ENCODE measurements around the gene AK1.
A peak's percentile ranks its signal among the peaks of the same experiment; 100 is the strongest.
"Not testable (repeated sequence)": the region's sequence is repeated elsewhere in the genome, so short reads cannot be mapped to it uniquely, and the experiment has no call there.

AK1 gene

DNA sequence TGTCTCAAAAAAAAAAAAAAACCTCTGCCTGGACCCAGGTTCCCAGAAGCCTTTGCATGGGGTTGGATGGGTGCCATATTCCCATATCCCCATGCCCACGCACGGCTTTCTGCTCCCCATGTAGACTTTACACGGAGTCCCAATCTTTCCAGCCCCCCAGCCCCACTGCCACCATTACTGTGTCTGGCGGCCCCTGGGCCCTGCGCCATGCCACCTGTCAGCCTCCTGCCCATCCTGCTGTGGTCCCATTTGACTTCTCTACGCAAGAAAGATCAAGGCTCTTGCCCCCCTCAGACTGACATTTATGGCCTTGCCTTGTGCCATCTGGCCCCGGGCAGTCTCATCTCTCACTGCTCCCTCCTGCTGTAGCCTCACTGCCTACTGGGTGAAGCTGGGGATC is 6.5 kb upstream of the AK1 start:
- no peak for DNase-seq

DNA sequence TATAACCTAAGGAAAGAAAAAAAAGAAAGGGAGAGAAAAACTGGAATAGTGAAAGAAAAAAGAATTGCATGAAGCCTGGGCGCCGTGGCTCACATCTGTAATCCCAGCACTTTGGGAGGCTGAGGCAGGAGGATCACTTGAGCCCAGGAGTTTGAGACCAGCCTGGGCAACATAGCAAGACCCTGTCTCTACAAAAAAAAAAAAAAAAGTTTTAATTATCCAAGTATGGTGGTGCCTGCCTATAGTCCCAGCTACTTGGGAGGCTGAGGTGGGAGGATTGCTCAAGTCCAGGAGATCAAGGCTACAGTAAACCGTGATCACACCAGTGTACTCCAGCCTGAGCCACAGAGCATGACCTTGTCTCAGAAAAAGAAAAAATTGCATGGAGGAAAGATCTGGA is 4.2 kb upstream of the AK1 start:
- DNase-seq = not testable (repeated sequence)

GRCh38 chr9:127880143-127880542 is 2.7 kb upstream of the AK1 start:
- DNase-seq = no peak

DNA sequence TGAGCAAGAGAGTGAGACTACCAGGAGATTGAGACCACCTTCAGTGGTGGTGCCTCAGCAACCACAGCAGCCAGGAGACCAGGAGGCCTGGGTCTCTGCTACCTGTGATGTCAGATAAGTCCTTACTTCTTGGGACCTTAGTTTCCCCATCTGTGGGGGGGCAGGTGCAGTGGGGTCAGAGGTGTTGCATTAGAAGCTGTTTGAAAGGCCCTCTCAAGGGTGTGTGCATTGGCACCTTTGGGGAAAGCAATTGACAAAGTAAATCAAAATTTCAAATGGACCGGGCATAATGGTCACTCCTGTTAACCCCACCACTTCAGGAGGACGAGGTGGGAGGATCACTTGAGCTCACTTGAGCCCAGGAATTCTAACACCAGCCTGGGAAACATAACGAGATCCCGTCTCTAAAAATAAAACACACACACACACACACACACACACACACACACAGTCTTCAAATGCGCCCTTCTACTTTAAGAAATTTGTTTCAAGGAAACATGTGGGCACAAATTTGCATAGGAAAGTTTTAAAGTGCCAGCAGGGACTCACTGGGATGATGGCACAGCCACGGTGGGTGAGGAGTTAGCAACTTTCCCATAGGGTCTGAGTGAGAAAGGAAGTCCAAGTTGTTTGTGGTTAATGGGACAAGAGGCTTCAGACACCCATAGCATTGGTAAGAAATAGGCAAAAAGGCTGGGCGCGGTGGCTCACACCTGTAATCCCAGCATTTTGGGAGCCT is 1.3 kb upstream of the AK1 start:
- no peak for DNase-seq

DNA sequence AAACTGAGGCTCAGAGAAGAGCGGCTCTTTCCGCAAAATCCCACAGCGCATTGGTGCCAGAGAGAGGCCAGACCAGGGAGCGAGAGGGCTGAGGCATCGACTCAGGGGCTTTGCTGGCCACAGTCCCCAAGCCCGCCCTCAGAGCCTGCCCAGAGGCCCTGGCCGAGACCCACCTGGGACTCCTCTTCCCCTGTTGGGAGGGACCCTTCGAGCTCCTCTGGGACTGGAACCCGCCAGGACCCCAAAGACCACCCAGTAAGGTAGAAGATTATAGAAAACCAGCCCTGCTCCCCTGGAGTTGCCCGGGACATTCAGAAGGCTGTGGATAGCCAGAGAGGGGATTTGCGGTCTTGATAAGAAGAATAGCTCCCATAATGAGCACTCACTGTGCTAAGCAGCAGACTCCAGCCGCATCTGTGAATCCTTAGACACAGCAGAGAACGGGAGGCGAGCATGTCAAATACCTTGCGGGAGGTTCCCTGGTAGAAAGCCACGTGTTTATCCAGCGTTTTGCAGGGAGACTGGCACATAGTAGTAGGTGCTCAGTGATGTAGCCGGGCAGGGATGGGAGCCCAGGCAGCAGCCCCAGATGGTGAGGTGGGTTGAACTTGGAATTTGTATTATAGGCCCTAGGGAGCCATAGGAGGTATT is 651 bp upstream of the AK1 start:
- no peak for DNase-seq

- no peak for DNase-seq
Measured at GRCh38 chr9:127876764-127877562, 512 bp downstream of the AK1 start.

DNA sequence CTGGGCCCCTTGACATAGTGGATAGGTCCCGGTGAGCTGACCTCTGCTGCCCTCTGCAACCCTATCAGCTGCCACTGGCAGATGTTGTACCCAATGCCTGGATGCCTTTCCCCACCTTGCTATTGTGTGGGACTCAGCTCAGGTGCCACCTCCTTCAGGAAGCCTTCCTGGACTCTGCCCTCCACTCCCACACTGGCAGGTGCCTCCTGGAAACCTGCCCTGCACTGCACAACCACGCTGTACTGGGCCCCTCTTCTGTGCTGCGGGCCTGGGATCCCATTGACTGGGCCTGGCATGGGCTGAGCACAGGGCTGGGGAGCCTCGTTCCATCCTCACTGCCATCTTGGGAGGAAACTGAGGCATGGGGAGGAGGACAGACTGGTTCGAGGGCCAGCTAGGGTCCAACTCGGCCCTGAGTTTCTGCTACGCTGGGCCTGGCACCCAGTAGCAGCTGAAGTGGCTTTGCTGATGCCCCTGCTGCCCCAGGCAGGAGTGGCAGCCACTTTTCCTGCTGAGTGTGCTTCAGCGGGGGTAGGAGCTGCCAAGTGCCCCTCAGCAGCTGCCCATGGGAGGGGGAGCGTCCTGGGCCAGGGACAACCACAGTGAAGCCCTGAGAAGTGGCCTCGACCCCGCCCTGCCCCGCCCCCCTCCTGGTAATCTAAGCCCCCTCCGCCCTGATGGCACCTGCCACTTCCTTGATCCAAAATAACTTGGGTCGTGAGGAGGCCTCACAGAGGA is 1.3 kb downstream of the AK1 start:
- DNase-seq = no peak

DNA sequence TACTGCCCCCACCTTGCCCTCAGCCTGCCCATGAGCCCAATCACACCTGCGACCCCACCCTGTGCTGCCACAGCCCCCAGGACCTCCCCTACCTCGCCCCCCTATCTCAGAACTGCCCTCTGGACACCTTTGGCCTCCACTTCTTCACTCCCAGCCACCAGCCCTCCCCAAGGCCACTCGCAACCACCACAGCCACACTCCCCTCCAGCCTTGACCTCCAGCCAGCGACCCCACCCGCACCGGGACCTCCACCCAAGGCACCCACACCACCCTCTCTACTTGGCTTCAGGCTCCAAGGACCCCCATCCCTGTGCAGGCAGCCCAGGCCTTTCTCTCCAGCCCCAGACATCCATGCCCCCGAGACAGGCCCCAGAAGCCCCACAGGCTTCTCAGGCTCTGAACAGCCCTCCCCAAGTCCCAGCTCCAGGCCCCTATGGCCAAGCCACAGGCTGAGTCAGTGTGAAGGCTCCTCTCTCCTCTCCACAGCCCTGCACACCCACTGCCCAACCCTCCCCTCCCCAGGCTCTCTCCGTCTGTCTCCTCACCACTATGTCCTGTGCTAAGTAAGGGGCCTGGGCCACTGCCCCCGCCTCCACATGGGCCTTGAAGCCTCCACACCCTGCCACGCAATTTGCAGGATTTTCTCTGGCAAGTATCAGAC is 2.0 kb downstream of the AK1 start:
- no peak for DNase-seq

DNA sequence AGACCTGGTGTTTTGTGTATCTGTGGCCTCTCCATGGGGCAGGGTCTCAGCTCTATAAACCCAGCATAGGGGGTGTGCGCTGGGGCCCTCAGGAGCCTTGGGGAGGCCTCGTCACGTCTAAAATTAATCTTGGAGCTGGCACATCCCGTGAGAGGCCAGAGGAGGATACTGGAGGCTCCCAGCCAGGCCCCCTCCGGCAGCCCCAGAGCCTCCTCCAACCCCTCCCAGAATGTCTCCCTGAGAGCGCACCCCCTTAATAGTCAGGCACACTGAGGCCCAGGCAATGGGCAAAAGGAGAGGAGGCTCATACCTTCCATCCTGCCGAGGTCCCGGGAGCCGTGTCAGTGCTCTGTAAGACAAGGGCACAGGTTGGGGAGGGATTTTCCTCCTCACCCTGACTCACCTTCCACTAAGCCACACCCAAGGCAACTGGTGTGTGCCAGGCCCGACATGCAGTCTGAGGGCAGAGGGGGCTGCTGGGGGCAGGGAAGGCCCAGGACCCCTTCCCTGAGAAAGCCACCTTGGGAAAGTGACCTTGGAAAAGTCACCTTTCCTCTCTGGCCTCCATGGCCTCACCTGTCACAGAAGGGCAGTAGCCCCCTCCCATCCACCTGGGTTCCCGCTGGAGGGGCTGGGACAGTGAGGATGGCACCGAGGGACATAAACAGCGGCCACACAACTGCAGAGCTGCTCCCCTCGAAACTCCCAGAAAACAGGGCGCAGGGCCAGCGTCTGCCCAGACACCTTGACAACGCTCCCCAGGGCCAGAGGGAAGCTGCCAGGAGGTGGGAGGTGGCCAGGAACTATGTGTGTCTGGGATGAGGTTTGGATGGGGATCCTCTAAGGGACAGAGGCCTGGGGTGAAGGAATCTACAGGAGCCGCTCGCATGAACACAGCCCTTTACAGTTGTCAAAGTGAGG is 2.9 kb downstream of the AK1 start:
- DNase-seq = no peak

DNA sequence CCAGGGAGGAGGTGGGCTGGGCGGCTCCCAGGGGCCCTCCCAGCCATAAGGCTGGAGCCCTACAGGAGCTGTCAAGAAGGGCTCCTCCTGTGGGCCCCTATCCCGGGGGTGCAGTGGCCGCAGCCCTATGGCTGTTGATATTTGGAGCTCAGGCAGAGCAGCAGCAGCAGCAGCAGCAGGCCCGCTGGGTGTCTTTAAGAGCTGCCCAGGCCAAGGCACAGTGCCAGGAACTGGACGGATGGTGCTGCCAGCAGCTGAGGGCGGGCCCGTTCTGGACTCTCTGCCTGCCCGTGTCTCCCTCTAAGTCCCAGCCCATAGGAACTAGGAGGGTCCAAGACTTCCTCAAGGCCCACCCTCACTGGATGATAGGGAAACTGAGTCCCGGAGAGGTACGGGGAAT is 3.6 kb downstream of the AK1 start:
- no peak for DNase-seq

GRCh38 chr9:127873223-127873691 is 4.2 kb downstream of the AK1 start:
- DNase-seq = no peak

GRCh38 chr9:127872369-127873222 is 4.9 kb downstream of the AK1 start:
- DNase-seq = no peak

DNA sequence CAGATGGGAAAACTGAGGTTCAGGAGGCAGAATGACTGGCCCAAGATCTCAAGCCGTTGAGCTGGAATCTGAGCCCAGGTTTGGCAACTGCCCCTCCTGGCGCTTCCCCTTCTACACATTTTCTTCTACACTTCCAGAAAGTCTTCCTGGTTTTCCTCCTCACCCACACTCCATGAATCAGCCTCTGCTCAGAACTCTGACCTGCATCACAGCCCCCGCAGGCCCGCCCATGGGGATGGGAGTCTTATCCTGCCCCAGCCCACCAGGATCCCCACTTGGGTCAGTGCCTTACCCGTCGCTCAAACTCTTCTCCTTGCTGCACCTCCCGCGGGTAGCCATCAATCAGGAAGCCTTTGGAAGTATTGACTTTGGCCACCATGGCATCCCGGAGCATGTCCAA is 5.9 kb downstream of the AK1 start:
- no peak for DNase-seq

DNA sequence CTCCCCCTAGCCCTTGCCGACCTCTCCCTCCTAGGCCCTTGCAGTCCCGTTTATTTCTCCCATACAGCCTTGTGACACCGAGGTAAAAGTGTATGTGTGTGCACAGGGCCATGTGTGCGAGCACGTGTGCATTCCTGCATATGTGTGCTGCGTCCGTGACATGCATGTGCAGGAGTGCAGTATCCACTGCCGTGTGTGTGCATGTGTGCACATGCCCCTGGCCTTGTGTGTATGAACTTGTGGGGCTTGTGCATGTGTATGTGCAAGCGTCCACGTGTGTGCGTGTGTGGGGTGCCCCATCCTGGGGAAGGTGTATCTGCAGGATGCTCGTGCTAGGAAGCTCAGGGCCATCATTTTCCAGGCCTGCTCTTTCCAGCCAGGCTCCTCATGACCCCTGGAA is 6.6 kb downstream of the AK1 start:
- DNase-seq = no peak

DNA sequence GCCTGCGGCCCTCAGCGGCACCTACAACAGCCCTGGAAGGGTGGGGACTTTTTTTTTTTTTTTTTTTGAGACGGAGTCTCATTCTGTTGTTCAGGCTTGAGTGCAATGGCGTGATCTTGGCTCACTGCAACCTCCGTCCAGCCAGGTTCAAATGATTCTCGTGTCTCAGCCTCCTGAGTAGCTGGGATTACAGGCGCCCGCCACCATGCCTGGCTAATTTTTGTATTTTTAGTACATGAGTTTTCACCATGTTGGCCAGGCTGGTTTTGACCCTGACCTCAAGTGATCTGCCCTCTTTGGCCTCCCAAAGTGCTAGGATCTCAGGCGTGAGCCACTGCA is 7.4 kb downstream of the AK1 start:
- not testable (repeated sequence) for DNase-seq

DNA sequence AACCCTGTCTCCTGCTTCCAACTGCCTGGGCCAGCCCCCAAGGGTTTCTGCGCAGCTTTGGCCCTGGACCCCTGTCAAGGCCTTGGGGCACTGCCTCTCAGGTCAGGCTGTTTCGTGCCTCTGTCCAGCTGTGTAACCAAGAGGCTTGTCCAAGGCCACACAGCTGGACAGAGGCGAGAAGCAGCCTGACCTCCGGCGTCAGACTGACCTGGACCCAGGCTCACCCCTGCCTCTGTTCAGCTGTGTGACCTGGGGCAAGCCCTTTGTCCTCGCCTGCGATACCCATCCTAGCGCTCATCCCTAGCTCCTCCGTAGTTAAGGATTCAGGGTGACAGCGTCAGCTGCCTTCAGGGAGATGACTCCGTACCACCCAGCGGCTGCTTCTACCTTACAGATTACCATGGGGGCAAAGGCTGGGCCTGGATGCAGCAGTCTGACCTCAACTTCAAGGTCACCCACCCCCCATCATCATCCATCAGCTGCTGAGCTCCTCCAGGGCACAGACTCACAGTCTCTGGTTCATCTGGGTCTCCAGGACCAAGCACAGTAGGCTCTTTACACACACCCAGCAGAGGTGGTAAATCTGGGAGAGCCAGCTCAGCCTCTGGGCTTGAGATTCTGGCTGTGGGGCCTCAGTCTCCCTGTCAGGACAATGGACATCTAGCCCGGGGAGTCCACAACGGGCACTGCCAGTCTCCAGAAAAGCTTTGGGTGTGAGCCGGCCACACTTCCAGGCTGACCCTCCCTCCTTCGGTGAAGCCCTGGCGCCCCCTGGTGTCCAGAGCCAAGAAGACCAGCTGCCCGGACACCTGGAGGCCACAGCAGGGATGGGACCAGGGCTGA is 7.9 kb downstream of the AK1 start:
- DNase-seq = peak; percentile 70

GRCh38 chr9:127868278-127868902 is 9.1 kb downstream of the AK1 start:
- DNase-seq = no peak

- DNase-seq = no peak
Measured at GRCh38 chr9:127867356-127868277, 9.9 kb downstream of the AK1 start.
